GM12873 (cell line): ENCODE measurements around the gene NAPB.

Experiments used
- TF ChIP-seq, protein P1 (sequence below): IDR thresholded peaks from 2 replicates; pipeline ENCODE4 v1.5.1; 2012; ENCODE audit warnings: low read depth, mild to moderate bottlenecking, moderate library complexity, low read length, control low read depth; ENCODE audit not compliant: insufficient read depth; ENCODE audit errors: missing control alignments

NAPB gene

GRCh38 chr20:23445596-23446217 is 24.4 kb upstream of the NAPB start:
- TF ChIP-seq, protein P1, sequence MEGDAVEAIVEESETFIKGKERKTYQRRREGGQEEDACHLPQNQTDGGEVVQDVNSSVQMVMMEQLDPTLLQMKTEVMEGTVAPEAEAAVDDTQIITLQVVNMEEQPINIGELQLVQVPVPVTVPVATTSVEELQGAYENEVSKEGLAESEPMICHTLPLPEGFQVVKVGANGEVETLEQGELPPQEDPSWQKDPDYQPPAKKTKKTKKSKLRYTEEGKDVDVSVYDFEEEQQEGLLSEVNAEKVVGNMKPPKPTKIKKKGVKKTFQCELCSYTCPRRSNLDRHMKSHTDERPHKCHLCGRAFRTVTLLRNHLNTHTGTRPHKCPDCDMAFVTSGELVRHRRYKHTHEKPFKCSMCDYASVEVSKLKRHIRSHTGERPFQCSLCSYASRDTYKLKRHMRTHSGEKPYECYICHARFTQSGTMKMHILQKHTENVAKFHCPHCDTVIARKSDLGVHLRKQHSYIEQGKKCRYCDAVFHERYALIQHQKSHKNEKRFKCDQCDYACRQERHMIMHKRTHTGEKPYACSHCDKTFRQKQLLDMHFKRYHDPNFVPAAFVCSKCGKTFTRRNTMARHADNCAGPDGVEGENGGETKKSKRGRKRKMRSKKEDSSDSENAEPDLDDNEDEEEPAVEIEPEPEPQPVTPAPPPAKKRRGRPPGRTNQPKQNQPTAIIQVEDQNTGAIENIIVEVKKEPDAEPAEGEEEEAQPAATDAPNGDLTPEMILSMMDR, result no peak

DNA sequence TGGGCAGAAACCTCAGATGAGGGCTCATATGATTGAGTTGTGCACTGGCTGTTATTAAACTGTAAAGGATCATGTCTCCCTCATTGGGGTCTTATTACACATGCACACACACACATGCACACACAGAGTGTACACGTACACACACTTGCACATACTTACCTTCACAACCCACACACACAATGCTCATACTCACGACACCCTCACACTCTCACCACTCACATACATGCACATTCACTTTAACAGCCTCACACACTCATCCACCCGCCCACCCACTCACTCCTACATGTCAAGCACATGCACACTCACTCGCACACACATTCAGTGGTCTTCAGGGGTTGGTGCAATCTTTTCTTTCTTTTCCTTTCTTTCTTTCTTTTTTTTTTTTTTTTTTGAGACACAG is 23.6 kb upstream of the NAPB start:
- TF ChIP-seq, protein P1, result no peak

- TF ChIP-seq, protein P1, result no peak
These were observed 21.1 kb upstream of the NAPB start for GRCh38 chr20:23442436-23442835.

GRCh38 chr20:23441850-23442313 is 20.6 kb upstream of the NAPB start:
- TF ChIP-seq, protein P1, result peak; percentile 98

DNA sequence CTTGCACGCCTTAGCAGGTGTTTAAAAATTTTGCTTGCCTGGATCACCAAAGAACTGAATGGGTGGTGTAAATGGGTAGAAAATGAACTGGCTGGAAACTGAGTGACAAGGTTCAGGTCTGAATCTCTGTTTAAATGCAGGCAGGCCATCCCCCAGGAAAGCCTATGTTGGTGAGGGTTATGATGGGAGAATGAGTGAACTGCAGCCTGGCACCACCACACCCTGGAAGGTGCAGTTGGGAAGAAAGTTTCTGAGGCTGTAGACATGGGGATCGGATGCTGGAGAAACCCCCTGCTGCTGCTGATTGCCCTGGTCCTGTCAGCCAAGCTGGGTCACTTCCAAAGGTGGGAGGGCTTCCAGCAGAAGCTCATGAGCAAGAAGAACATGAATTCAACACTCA is 18.7 kb upstream of the NAPB start:
- TF ChIP-seq, protein P1, result no peak

- TF ChIP-seq, protein P1, result no peak
These were observed 17.4 kb upstream of the NAPB start for GRCh38 chr20:23438661-23439060.

DNA sequence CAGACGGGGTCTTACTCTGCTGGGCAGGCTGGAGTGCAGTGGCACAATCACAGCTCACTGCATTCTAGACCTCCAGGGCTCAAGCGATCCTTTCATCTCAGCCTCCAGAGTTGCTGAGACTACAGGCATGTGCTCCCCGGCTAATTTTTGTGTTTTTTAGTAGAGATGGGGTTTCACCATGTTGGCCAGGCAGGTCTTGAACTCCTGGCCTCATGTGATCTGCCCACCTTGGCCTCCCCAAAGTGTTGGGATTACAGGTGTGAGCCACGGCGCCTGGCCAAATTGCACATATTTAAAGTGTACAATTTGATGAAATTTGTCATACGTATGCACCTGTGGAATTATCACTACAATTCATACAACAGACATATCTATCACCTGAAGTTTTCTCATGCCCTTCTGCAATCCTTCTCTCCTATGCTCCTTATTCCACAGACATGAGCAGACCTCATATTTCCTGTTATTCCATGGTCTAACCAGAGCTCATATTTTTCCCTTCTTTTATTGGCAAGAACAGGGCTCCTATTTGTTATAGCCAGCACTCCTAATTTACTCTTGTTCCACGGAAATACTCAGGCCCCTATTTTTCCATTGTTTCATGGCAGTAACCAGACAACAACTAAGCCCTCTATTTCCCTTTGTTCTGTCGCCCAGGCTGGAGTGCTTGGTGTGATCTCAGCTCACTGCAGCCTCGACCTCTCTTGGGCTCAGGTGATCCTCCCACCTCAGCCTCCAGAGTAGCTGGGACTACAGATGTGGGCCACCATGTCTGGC is 16.0 kb upstream of the NAPB start:
- TF ChIP-seq, protein P1, result no peak
